Activated T-cell treated with anti-CD3 and anti-CD28 coated beads, Interleukin-2, amount 50 U/mL, for 48 hours (primary cell): ENCODE measurements around the gene BAIAP2L1.

Experiments
- DNase-seq, 2 experiments: peaks; one replicate each; pipeline ENCODE4 v3.0.0-alpha.2; 2020

Gene BAIAP2L1

DNA sequence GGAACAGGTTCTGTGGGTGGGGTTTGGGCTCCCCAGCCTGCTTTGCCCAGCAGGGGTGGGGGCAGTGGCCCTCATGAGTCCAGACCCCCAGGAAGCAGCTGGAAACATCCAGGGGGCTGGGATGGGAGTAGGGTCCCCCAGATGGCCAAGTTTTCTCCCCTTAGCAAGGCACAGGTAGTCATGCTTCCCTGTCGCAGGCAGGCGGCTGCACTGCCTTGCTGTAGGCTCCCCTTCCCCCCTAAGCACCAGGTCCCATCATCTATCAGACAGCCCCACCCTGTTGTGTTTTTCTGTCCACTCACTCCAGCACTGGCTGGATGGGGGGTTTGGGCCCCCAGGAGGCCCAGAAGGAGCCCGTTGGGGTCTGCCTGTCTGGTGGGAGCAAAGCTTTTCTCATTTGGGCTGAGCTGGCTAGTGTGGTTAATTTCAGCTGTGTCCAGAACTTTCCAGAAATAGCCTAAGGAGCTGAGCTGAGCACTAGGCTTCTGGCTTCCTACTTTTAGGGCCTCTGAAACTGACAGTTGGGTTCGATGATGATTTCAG, 111.5 kb downstream of the BAIAP2L1 start:
- no peak for DNase-seq

DNA sequence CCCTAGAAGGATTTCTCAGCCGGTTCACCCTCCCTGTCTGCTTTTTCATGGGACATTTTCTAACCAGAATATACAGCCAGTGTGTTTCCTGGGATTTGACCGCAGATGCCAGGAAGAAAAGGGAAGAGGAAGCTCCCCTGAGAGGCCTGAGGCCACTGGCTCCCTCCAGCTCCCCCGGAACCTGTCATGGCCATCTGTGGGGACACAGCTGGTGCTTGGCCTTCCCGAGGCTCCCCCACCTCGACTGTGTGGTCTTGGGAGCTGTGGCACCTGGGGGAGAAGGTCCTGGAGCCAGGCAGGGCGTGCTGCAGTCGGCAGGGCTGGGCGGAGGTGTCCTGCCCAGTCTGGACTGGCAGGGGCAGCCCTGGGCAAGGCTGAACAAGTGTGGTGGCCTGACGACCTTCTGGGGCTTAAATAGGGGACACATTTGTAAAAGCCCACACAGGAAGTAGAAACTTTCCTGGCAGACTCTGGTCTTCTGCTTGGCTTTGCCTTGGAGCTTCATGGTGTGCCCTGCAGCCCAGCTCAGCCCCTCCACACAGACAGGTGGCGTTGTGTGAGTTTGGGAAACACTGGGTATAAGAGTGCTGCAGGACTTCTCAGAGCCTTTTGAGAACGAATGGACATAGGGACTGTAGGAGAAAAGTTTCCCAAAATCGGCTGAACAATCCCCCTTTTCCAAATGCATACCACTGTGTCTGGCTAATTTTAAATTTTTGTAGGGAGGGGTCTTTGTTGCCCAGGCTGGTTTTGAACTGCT, 112.6 kb downstream of the BAIAP2L1 start:
- DNase-seq, result no peak

DNA sequence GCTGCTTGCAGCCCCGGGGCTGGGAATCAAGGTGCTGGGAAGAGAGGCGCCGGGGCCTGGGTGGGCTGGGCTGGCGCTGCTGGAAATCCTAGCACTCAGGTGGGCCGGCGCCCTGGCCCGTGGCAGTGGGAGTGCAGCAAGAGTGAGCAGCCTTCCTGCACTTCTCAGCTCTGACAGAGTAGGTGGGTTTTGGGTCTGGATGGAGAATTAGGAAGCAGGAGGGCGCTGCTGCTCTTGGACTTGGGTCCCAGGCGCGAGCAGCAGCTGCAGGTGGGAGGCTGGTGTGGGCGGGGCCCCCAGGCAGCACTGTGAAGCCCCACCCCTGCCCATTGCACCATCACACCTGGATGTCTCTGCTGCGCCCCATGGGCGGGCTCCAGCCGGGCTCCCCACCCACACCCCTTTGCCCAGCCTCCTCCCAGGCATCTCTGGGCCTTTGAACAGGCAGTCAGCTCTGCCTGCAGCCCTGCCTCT, 113.4 kb downstream of the BAIAP2L1 start:
- no peak for DNase-seq

DNA sequence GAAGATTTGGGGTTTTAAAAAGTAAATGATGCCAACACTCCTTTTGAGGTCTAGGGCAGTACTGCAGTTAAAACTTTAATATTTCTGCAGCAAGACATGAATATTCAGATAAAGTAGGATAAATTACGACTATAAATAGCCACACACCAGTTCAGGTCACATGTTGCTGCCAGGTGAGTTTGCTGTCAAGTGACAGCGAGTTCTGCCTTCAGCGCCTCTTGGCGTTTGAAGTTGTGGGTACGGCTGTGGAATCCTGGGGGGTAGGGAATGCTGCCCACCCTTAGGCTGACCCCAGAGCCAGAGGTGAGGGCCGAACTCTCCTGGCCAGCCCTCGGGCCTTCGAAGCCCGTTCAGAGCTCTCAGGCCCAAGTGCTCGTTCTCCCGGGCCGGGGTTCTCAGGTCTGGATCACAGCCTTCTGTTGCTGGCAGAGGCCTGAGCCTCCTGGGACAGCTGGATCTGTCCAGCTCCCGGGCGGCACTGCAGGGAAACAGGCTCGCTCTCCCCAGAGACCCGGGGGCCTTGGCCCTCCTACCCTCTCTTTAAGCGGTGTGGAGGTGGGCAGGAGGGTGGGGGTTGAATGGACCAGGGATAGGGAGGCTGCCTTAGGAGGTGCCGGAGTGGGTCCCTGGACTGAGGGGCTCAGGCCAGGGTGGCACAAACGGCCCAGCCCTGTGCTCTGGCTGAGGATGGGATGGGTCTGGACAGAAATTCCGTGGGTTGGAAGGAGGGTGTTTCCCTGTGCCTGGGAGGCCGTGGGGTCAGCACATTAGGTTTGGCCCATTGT, 114.0 kb downstream of the BAIAP2L1 start:
- DNase-seq, result no peak

DNA sequence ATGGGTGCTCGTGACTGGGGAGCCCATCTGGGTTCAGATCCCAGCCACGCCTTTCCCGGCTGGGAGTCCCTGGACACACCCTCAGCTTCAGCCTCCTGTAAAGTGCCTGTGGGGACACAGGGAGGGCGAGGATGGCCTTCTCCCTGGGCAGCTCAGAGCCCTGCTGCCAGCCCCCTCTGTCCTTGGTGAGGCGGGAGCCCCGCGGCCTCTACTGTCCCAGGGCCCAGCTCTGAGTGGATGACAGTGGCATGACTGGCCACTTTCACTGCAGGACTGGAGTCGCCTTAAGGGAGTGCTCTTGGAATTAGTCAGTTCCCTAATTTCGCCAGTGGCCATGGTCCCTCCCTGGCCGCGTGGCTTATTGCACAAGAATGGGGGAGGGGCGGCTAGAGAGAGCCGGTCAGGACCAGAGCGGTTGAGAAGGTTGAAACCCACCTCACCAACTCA, 114.8 kb downstream of the BAIAP2L1 start:
- no peak for DNase-seq

DNA sequence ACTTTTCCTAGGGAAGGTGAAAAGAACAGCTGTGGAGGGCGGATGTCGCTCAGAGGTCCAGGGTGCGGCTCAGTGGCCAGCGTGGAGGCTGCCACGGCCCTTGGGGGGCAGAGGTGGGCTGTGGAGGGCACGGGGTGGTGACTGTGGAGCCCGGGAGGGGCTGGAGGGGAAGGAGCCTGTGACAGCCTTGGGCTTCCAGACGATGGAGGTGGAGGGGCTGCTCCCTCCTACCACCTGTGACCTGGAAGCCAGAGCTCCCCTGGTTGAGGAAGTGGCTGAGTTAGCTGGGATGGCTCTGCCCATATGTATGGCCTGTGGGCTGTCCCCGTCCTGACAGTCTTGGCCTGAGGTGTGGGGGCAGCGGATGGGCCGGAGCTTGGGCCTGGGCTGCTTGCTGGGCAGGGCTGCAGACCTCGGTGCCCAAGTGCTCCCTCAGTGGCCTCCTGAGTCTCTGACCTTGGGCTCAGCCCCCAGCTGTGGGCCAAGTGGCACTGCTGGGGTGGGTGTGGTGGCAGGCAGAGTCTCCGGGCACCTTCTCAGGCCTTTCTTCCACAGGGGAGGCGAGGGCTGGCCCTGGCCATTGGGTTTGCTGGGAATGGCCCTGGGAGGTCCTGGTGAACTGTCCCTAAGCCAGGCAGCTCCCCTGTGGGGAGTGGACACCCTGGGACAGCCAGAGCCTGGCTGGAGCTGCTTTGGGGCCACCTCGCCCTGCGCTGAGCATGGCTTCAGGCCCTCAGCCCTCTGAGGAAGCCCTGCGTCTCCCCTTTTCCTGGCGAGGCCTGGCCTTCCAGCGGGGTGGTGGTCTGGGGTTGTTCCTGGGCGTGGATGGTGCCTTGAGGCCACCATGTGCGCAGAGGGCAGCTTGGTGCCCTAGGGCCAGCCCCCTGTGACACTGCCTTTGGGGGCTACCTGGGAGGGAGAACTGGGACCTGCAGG, 115.5 kb downstream of the BAIAP2L1 start:
- no peak for DNase-seq

DNA sequence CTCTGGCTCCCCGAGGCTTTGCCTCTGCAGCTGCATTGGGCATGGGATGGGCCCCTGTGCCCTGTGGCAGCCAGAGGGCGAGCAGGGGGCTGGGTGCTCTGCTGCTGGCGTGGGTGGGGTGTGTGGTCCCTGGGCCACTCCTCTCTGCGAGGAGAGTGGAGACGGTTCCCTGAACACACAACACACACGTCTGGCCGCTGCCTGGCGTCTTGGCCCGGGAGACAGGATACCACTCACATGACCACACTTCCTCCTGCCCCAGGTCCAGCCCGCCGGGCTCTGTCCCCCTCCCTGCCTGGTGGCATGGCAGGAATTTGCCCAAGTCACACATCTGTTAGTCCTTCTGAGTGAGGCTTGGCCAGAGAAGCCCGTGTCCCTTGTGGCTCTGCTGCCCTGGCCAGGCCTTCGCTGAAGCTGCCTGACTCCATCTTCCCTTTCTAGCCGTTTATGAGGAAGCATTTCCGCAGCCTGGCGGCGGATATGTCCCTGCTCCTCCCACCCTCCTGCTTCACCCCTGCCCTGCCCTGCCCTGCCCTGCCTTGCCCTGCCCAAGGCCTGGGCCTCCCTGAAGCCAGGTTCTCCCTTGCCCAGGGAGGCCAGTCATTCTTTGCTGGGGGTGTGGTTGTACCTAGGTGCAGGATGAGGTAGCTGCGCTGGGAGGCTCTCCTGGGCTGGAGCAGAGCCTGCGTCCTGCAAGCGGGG, 116.4 kb downstream of the BAIAP2L1 start:
- DNase-seq, result no peak

DNA sequence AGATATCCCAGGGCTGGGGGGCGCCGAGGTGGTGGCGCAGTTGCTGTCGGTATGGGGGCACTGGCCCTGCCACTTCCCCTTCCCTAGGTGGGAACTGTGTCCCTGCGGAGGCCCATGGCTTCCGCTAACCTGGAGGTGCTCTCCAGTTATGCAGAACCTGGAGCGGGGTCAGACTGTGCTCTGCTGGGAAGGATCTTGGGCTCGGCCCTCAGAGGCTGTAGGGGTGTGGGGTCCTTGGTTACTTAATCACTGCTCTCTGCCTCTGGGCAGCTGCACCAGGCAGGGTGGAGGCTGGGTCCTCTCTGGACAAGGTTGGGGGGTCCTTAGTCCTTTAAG, 117.0 kb downstream of the BAIAP2L1 start:
- no peak for DNase-seq

DNA sequence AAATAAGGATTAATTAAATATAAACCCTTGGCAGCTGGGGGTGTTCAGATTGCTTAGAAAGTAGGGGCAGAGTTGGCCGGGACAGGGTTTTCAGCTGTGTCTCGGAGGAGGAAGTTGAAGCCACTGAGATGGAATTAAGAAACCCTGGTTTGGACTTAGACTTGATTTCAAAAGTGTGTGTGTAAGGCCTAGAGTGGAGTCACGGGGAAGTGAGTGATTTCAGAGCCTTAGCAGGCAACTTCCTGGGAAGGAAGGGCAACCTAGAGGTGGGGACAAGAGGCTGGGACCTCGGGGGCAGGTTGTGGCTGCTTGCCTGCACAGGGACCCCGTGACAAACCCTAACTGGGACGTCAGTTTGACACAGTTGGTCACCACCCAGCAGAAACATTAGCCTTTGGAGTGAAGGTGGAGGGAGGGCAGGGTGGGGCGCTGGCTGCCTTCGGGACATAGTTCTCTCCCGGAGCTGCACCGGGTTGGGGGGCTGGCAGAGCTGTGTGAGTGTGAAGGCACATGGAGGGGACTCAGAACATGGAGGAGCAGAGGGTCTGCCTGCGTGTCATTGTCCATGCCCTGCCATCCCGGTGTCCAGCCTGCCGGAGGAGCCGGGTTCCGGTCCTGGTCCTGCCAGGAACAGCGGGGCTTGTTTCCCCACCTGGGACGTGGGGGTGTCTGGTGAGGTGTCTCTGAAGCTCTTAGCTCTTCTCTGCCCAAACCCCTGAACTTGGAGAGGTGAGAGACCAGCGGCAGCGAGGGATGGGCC, 117.6 kb downstream of the BAIAP2L1 start:
- no peak for DNase-seq

DNA sequence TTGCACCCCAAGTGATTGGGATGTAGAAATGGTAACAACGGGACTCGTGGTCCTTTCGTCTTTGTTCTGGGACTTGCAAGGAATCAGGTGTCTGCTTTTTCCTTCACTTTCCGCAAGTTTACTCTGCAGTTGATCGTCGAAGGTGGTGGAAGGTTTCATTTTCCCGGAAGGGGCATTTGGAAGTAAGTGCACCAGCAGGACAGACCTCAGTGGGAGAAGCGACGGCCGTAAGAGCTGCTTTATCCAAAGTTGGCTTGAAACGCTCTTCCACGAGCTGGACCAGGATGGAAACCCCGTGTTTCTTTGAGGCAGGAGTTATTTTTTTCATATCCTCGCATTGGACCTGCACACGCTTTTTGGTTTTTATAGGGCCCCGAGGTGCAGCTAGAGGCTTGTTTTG, 118.2 kb downstream of the BAIAP2L1 start:
- DNase-seq, result no peak

DNA sequence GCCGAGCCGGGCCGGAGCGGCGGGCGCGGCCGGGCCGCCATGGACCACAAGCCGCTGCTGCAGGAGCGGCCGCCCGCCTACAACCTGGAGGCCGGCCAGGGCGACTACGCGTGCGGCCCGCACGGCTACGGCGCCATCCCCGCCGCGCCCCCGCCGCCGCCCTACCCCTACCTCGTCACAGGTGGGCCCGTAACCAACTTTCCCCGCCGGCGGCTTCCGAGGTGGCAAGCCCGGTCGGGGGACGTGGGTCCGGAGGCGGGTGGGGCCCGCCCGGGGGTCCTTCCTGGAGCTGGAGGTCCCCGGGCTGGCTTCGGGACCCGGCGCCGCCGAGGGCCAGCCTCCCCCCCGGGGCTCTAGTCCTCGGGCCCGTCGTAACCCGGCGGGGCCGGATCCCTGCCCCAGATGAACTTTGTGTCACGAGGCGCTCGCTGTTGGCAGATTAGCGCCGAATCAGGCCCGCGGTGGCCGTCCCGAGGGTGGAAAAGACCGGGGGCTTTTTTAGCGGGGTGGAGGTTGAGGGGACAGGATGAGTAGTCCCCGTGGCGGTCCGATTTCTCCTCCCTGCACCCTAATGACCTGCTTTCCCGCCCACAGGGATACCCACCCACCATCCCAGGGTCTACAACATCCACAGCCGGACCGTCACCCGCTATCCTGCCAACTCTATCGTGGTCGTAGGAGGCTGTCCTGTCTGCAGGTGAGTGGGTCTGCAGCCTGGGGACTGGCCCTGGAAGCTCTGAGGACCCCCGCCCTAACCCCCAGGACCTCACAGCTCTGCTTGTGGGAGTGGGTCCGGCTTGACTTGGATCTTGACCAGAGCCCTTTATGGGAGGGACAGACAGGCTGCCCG, 118.9 kb downstream of the BAIAP2L1 start:
- DNase-seq, result peak in 1 of 2 experiments; percentile 47

DNA sequence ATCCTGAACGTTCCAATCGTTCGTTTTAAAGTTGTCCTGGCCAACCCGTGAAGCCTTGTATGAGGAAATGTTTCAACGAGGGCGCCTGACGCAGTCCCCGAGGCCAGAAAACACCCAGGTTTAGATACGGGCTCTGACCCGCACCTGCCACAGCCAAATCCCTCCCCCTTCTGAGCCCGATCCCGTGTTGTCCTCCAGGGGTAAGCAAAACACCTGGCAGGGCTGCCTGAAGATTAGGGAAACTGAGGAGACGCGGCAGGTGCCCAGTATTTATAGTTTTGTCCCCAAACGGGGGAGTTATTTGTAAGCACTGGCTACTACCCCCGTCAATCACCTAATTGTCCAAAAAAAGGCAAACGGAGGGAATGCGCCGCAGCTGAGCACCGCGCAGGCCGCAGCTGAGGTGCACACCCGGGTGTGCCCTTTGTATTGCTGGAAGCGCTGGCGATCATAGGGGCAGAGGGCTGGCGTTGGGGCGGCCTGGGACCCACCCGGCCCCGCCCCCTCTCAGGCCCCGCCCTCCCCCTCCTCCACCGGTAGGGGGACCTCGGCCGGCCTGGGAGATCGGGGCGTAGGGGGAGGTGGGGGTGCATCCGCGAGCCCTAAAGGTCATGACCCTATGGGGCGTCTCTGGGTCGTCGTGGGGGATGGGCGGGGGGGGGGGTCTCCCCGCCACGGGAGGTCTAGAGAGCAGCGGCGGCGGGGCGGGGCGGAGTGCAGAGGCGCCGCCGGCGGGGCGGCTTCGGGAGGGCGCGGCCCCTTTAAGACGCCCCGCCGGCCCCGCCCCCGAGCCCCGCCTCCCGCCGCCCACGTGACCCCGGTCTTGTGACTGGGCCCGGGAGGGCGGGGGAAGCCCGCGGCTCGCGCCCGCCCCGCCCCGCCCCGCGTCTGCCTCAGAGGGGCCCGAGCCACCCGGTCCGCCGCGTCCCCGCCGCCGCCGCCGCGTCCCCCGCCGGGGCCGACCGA, 119.8 kb downstream of the BAIAP2L1 start, which contains the start of gene BRI3:
BRI3 (plus strand) TSS at position 896 of the 966 bp plus-strand sequence. CDS start 110 bp downstream, outside the sequence.
- DNase-seq, result peak; percentile 91

DNA sequence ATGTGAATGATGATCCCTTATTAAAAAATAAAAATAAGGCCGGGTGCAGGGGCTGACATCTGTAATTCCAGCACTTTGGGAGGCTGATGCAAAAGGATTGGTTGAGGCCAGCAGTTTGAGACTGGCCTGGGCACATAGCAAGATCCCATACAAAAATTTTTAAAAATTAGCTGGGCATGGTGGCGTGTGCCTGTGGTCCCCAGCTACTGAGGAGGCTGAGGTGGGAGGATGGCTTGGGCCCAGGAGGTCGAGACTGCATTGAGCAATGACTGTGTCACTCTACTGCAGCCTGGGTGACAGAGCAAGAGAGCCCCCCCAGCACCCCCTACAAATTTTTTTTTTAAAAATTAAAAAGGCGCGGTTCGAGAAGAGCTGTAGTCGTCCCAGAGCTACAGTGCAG, 120.6 kb downstream of the BAIAP2L1 start:
- no peak for DNase-seq

DNA sequence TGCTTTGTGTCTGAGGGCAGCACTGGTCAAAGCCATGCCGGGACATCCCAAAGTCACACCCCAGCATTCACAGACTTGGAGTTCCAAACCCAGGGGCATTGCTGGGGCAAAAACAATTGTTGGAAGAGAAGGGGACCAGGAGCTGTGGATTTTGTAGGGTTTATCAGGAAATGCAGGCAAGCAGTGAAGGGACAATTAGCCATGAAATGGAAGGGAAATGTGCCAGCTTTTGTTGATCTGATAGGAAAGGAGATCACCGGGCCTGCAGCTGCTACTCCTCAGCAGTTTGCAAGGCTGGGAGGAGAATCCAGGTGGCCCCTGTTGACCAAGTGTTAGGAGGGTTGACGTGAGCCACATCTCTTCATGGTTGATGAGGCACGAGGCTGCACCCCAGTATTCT, 122.0 kb downstream of the BAIAP2L1 start:
- DNase-seq, result no peak

DNA sequence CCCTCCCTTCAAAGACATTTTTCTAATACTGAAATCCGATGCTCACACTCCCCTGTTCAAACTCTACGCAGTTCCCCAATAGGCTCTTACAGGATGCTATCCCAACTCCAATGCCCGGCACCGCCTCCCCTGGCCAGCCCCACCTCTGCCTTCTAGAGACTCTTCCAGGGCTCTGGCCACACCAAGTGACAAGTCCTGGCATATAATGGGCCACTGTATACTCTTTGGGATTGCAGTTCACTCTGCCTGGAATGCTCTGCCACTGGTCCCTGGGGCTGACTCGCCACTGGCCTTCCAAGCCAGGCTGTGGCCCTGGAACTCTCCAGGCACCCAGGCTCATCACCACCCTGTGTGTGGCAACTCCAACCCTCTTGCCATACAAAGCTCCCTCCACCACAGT, 122.5 kb downstream of the BAIAP2L1 start:
- DNase-seq, result no peak

DNA sequence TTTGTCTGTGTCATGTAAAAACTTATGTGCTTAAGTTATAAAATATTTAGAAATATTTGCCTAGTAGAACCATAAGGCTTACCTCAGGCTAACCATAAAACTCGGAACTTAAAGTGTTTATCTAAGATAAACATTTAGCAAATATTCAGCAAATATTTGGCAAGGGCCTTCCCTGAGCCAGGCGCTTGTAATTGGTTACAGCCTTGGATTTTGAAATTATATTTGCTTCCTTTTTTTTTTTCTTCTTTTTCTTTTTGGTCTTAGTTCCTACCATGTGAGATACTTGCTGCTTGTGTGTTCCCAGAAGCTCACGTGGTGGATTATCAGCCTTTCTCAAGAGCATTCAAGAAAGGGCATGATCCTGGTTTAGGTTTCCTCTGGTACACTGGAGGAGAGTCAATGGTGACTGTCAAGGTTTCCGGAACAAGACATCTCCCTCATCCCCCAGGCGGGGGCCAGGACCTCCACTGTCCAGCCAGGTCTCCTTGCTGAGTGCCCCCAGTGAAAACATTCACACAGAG, 124.6 kb downstream of the BAIAP2L1 start:
- no peak for DNase-seq

DNA sequence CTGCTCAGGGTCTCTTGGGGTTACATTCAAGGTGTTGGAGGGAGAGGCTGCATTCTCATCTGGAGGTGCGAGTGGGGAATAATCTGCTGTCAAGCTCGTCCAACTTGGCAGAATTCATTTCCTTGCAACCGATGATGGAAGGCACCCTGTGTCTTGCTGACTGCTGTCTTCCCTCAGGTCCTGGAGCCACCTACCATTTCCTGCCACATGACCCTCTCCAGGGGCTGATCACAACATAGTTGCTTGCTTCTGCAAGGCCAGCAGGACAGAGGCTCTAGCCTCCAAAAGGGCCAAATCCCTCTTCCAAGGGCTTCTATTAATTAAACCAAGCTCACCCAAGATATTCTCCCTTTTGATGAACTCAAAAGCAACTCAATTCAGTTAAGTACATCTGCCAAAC, 133.6 kb downstream of the BAIAP2L1 start:
- no peak for DNase-seq

DNA sequence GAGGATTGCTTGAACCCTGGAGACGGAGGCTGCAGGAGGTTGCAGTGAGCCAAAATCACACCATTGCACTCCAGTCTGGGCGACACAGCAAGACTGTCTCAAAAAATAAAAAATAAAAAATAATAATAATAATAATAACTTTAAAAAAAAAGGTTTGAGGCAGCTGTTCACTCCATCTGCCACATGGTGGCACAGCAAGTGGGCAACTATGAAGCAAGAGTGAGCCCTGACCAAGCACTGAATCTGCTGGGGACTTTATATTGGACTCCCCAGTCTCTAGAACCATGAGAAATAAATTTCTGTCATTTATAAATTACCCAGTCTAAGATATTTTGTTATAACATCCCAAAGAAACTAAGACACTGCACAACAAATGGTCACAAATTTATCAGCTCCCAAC, 134.1 kb downstream of the BAIAP2L1 start:
- no peak for DNase-seq

DNA sequence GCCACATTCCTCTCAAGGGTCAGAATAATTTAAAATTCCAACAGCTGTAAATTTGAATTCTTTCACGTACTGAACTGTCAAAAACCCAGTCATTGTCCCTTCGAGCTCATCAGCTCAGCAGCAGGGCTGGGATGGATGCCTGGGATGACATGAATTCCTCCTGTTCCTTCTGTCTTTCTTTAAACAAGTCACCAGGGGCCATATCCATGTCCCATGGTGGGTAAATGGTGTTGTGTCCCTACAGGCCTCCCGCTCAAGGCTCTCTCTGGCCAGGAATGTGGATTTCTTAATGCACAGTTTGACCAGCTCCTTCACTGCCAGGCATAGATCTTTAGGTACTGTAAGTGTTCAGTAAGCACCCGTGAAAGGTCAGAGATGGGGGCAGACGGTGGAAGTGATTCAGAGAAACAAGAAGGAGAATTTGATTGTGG, 135.0 kb downstream of the BAIAP2L1 start:
- no peak for DNase-seq
